CD4-positive, alpha-beta T cell (primary cell): Measurements from ENCODE around the gene PPDPF. TPM values are rescaled to one million over a fixed set of nuclear protein-coding genes. Genes with fewer than 3 reads are reported as not detected.

Experiments
- ATAC-seq: fragments of 200-7000 bp; cut with Tn5 transposase; one replicate; pipeline ENCODE4 v1.10.0; 2022; ENCODE audit warnings: mild to moderate bottlenecking; ENCODE audit not compliant: poor library complexity
- CTCF ChIA-PET: fragments of 350-600 bp; sonication (Branson Sonifier 250); formaldehyde crosslinking; loops from one replicate; lab custom pipeline; 2021; ENCODE audit warnings: antibody characterized with exemption, inconsistent platforms; lab: Charles Lee
- POLR2A ChIA-PET: fragments of 350-600 bp; sonication (Branson Sonifier 250); formaldehyde crosslinking; loops from one replicate; lab custom pipeline; 2021; ENCODE audit warnings: antibody characterized with exemption, inconsistent platforms; lab: Charles Lee
- DNase-seq, 14 experiments: peaks; one replicate each; pipeline ENCODE4 v3.0.0-alpha.2; 2013 to 2020; ENCODE audit warnings: mixed read lengths in 2 of 14
- H3K27ac ChIP-seq, 2 donors: one replicate each; pipeline versions ENCODE4 v1.5.1 to v1.7.0; 2013; ENCODE audit warnings: low read length in 2 of 2, low read depth in 1 of 2, mild to moderate bottlenecking in 1 of 2
- H3K27me3 ChIP-seq, 2 experiments: 1 replicate in 1 of 2; 2 replicates in 1 of 2; pipeline versions ENCODE4 v1.6.1 to v1.7.0; 2013; ENCODE audit warnings: low read length in 2 of 2, control low read depth in 1 of 2, mild to moderate bottlenecking in 1 of 2, moderate library complexity in 1 of 2; ENCODE audit not compliant: insufficient read depth in 2 of 2, control insufficient read depth in 1 of 2
- H3K36me3 ChIP-seq: one replicate; pipeline ENCODE4 v1.6.1; 2013; ENCODE audit warnings: low read length, control low read depth; ENCODE audit not compliant: insufficient read depth
- H3K4me1 ChIP-seq: one replicate; pipeline ENCODE4 v1.6.1; 2013; ENCODE audit warnings: low read length, control low read depth; ENCODE audit not compliant: insufficient read depth
- H3K4me3 ChIP-seq: one replicate; pipeline ENCODE4 v1.5.1; 2013; ENCODE audit warnings: mild to moderate bottlenecking, low read length, moderate library complexity
- H3K9me3 ChIP-seq, 2 experiments: 1 replicate in 1 of 2; 2 replicates in 1 of 2; pipeline versions ENCODE4 v1.6.1 to v1.7.0; 2013; ENCODE audit warnings: low read length in 2 of 2, mild to moderate bottlenecking in 2 of 2, control low read depth in 1 of 2, moderate library complexity in 1 of 2; ENCODE audit not compliant: control insufficient read depth in 1 of 2, insufficient read depth in 1 of 2
- H3K27ac Mint-ChIP-seq: one replicate; pipeline ENCODE4 v1.8.0; 2020; ENCODE audit warnings: mixed read lengths
- H3K27me3 Mint-ChIP-seq: one replicate; pipeline ENCODE4 v1.8.0; 2021; ENCODE audit warnings: mixed read lengths
- H3K36me3 Mint-ChIP-seq: one replicate; pipeline ENCODE4 v1.8.0; 2021; ENCODE audit warnings: low read depth, mixed read lengths
- H3K4me1 Mint-ChIP-seq: one replicate; pipeline ENCODE4 v1.8.0; 2021; ENCODE audit warnings: low read depth, mixed read lengths
- H3K4me3 Mint-ChIP-seq: one replicate; pipeline ENCODE4 v1.8.0; 2020; ENCODE audit warnings: mild to moderate bottlenecking, mixed read lengths
- H3K9me3 Mint-ChIP-seq: one replicate; pipeline ENCODE4 v1.8.0; 2020; ENCODE audit warnings: mixed read lengths
- CTCF ChIP-seq: fragments of 200-600 bp; IDR thresholded peaks from one replicate; pipeline ENCODE4 v1.8.0; 2022; ENCODE audit warnings: antibody characterized with exemption, mild to moderate bottlenecking
- intact Hi-C, 2 experiments: fragments of 100-400 bp; cut with DNase I in 1 of 2; cut with micrococcal nuclease in 1 of 2; formaldehyde crosslinking; loops; one replicate each; pipeline versions ENCODE4 v1.15.1 to v1.9.0; 2023 to 2025; cut with DNase I, micrococcal nuclease
- total RNA-seq, 174 experiments: library from RNA in 2 of 174; stranded (reverse) in 2 of 174; gene quantifications; one replicate each; pipeline ENCODE4 v1.2.3 and lab custom pipeline; 2021 to 2026

PPDPF gene
- total RNA-seq, 2 experiments from 2014 or later = 249 to 251 TPM

DNA sequence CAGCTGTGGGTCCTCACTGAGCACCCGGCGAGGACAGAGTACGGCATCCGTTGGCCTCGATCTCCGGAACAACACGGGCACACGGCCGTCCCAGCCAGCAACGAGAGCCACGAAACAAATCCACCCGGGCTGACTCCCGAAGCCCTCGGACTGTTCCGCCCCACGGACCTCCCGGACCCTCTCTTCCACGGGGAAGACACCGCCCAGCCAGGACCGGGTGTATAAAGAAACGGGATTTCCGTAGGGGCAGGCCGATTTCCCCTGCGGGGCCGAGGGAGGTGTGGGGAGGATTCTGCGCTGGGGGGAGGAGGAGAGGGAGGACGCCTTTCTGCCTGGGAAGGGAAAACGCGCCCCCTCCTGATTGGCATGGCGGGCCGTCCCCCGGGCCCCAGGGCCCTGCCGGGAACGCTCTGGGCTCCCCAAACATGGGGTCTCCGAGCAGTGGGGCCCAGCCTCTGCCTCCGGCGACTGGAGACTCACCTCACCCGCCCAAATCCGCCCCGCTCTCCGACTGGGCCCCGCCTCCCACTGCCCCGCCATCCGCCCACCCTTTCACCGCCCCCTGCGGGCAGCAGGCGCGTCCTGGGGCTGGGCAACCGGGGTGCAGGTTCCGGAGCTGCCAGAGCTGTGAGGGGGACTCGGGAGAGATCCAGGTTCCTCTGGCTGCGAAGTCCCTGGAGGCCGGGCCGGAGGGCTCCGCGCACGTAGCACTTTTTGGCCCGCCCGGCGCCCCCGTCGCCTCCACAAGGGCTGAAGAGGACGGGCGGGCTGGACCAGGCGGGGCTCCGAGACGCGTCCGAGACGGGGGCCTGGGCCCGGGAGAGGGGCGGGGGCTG, 679 bp upstream of the PPDPF start:
- peaks cover 3% of the 10 kb centered on the region for H3K9me3 Mint-ChIP-seq
- H3K4me1 Mint-ChIP-seq = peaks cover 13% of the 10 kb centered on the region
- Histone ChIP-seq H3K27ac (peak overlapping the region in 1 of 2 donors; percentile 35), H3K27me3 (no peaks in the 10 kb centered on the region), H3K4me1 (peaks cover 29% of the 10 kb centered on the region), H3K36me3 (peaks cover 23% of the 10 kb centered on the region), H3K9me3 (peaks cover 0 to 13% of the 10 kb centered on the region in 2 experiments), H3K4me3 (peak overlapping the region; percentile 64)
- H3K4me3 Mint-ChIP-seq = peak overlapping the region; percentile 83
- no peaks in the 10 kb centered on the region for H3K27me3 Mint-ChIP-seq
- ChIA-PET CTCF (interaction anchor here (1.0 to 2.4 kb wide), 5 partner anchors 18 to 518 kb away, joined by 3 to 18 read pairs (median 4); partner anchors contain the start of gene PTK6), POLR2A (interaction anchor here (0.6 to 4.0 kb wide), 16 partner anchors 10 to 736 kb away, joined by 3 to 71 read pairs (median 8); partner anchors contain the start of genes LKAAEAR1, PCMTD2, PRPF6 and PTK6)
- DNase-seq = peak; percentile 43 to 81 (median 64)
- H3K27ac Mint-ChIP-seq = peak overlapping the region; percentile 69
- intact Hi-C loops = loop anchor here (1.0 to 5.0 kb wide), 4 partner anchors 17 to 132 kb away; partner anchors contain the start of genes PTK6 (in 1 of the 2) and STMN3 (in 1 of the 2)
- H3K36me3 Mint-ChIP-seq = peaks cover 26% of the 10 kb centered on the region
- peak; percentile 37 for ATAC-seq
- peak; percentile 36 for TF ChIP-seq CTCF

GRCh38 chr20:63520934-63521601, 503 bp downstream of the PPDPF start:
- CTCF ChIA-PET = interaction anchor here (1.0 to 2.4 kb wide), 4 partner anchors 16 to 517 kb away, joined by 3 to 18 read pairs (median 6); partner anchors contain the start of gene PTK6
- POLR2A ChIA-PET = interaction anchor here (0.6 to 4.0 kb wide), 39 partner anchors 9 to 734 kb away, joined by 3 to 71 read pairs (median 4); partner anchors contain the start of genes ARFRP1, GMEB2, HELZ2 and LIME1
- H3K4me1 Mint-ChIP-seq = peaks cover 13% of the 10 kb centered on the region

More at GRCh38 chr20:63520934-63521601, 503 bp downstream of the PPDPF start:
- H3K27me3 Mint-ChIP-seq = no peaks in the 10 kb centered on the region
- peak overlapping the region; percentile 69 for H3K27ac Mint-ChIP-seq
- Histone ChIP-seq H3K4me3 (peak overlapping the region; percentile 65), H3K27ac (peak overlapping the region in 1 of 2 donors; percentile 29), H3K9me3 (peaks cover 0 to 12% of the 10 kb centered on the region in 2 experiments), H3K4me1 (peaks cover 29% of the 10 kb centered on the region), H3K36me3 (peaks cover 23% of the 10 kb centered on the region), H3K27me3 (no peaks in the 10 kb centered on the region)
- peak; percentile 57 for ATAC-seq
- H3K36me3 Mint-ChIP-seq = peaks cover 29% of the 10 kb centered on the region
- DNase-seq = peak; percentile 43 to 85 (median 68)
- H3K4me3 Mint-ChIP-seq = peak overlapping the region; percentile 78
- intact Hi-C loops = loop anchor here in 1 of 2 experiments (1.0 to 5.0 kb wide), 3 partner anchors 16 to 131 kb away; partner anchors contain the start of genes PTK6 and STMN3
- TF ChIP-seq CTCF = no peak
- peaks cover 3% of the 10 kb centered on the region for H3K9me3 Mint-ChIP-seq
